HTERT RPE-1 (cell line): ENCODE measurements around the gene EPAS1.

Experiments
- in situ Hi-C: fragments of 300-500 bp; cut with MboI; formaldehyde crosslinking; loops from 4 replicates; pipeline ENCODE4 v1.14.3; 2020; ENCODE audit warnings: low sequenced_read_pairs

The EPAS1 gene

GRCh38 chr2:46361920-46362666, 64.9 kb downstream of the EPAS1 start:
- in situ Hi-C loops = no loop called here

GRCh38 chr2:46362667-46363012, 65.4 kb downstream of the EPAS1 start:
- in situ Hi-C loops = no loop called here

- in situ Hi-C loops = no loop called here
Observed at GRCh38 chr2:46363535-46364170, 66.4 kb downstream of the EPAS1 start.

DNA sequence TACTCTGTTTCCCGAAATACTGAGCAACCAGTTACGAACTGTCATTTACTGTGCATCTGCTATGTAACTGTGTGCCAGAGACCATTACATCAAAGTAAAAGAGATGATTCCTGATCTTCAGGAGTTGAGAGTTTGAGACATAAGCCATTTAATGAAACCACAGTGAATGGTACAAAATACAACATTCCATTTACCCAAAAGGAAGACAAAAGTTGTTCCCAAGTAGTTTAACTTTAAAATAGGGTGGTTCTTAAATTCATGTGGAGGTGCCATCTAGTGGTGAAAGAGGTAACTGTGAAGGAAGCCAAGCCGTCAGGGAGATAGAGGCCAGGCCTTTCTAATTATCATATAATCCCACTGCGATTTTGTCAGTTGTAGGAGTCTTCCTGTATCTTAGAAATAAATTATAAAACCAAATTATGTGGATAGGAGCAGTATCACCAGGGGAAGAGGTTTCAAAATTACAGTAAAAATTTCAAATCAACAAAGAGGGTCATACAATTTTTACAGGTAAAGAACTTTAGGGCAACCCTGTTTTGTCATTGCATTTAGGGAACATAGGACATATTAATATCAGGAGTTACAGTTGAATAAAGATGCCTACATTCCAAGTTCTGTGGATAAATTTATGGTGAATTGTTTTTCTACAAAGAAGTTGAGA, 67.7 kb downstream of the EPAS1 start:
- in situ Hi-C loops = no loop called here

- in situ Hi-C loops = no loop called here
Observed at GRCh38 chr2:46365913-46366667, 68.9 kb downstream of the EPAS1 start.

DNA sequence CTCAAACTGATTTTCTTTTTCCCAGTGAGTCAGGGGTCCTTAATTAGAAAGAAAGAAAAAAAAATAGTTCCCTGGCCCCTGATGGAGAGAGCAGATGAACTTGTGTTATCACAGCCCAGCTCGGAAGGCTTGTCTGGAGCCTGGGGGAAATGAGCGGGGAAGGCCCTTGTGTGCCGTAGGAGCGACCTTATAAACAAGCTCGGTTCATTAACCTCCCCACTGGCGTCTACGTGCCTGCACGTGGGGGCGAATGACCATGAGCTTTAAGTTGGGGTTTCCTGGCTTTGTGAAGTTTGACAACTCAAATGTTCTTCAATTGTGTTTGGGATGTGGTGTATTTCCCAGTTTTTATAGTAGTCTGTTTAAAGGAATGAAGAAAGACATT, 69.5 kb downstream of the EPAS1 start:
- in situ Hi-C loops = no loop called here

GRCh38 chr2:46367286-46367685, 70.1 kb downstream of the EPAS1 start:
- in situ Hi-C loops = no loop called here

- in situ Hi-C loops = no loop called here
Observed at GRCh38 chr2:46368401-46368800, 71.2 kb downstream of the EPAS1 start.

DNA sequence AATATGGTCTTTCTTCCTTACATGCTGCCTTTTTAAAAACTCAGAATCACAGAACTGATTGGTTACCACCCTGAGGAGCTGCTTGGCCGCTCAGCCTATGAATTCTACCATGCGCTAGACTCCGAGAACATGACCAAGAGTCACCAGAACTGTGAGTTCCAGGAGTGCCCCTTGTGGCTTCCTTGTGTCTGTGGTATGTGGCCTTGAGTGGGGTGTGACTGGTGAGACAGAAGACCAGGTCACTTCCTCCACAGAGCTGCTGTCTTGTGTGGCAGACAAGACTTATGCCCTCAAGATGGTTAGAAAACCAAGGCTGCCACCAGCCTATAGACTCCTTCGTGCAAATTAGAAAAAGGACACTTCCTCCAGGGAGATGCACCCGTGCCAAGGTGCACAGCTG, 72.6 kb downstream of the EPAS1 start:
- in situ Hi-C loops = no loop called here

DNA sequence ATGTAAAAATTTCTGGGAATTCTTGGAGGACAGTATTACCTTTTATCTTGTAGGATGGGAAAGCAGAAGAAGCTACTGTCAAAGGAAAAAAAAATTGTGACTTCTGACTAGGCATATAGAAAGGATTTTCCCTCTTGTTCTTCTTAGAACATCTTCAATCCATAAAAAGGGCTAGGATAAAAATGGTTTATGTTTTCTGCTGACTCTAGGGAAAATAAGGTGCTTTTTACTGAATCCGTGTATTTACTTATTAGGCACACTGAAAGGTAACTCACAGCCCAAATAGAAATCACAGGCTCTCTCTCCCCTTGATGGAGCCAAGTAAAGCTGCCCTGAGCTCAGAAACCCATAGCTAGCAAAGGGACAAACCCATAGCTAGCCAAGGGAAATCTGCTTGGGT, 74.6 kb downstream of the EPAS1 start:
- in situ Hi-C loops = no loop called here

DNA sequence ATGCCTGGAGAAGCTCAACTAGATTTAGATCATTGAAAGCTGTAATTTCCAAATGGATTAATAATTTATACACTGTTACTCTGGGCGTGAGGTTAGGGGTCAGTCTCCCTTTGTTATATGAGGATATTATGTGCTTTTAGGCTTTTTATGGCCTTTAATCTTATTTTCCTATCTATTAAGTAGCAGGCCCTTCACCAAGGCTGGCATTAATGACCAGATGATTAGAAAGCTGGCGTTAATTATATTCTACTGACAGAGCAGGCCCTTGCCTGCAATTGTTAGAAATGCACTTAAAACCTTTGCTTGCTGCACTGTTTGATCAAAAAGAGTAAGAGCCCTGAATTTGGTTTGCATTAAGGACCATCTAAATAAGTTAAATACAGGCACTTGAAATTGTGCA, 75.3 kb downstream of the EPAS1 start:
- in situ Hi-C loops = no loop called here

DNA sequence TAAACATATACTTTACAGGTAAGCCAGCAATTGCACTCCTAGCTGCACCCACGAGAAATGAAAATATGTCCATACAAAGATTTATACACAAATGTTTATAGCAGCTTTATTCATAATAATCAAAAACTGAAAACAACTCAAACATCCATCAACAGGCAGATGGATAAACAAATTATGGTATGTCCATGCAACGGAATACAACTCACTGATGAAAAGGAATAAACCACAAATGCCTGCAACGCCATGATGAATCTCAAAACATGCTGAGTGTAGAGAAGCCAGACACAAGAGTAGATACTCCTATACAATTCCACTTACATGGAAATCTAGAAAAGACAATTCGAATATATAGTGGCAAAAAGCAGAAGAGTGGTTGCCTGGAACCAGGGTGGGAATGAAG, 76.0 kb downstream of the EPAS1 start:
- in situ Hi-C loops = no loop called here

DNA sequence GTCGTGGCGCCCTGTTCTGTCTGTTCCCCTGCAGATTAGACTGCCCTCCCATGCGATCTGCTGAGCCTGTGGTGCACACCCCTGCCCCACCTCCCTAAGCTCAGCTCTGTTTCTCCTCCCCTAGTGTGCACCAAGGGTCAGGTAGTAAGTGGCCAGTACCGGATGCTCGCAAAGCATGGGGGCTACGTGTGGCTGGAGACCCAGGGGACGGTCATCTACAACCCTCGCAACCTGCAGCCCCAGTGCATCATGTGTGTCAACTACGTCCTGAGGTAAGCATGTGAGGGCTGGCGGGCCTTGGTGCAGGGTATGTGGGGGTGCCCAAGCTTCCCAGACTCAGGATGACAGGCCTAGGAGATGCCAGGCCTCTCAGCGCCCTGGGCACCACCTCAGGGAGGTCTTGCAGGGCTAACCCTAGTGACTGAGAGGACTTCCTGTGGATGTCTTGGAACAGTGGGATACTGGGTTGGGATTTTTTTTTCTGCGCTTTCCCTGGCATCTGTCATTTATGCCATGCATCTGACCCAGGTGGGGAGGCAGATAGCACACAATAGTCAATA, 78.4 kb downstream of the EPAS1 start:
- in situ Hi-C loops = no loop called here

DNA sequence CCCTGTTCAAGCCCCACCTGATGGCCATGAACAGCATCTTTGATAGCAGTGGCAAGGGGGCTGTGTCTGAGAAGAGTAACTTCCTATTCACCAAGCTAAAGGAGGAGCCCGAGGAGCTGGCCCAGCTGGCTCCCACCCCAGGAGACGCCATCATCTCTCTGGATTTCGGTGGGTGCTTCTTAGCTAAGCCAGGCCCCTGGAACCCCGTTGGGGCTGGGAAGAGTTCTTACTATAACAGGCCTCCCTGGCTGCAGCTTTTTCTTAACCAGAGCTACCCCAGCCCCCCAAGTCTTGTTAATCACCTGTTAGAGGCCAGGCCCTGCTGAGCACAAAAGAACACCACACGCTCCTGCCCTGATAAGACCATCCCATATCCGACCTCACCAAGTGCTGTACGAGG, 79.4 kb downstream of the EPAS1 start:
- in situ Hi-C loops = no loop called here

DNA sequence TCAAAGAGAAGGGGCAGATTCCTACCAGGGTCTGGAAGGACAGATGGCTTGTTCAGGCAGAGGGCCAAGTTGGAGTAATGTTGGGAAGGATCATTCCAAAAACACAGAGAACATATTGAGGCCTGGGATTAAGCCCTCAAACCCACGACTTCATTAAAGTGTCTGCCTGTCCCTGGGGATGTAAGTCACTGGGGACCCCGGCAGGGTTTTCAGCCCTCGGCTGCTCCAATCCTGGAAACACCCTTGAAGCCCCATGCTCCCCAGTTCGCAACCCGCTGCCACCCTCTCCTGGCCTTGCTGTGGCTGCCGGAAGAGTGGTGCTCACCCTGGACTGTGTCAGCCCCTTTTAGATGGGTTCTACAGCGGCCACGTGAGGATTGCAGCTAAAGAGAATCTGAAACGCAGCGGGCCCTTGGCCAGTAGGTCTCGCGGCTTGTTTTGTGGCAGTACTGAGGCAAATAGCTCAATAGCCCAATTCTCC, 79.9 kb downstream of the EPAS1 start:
- in situ Hi-C loops = no loop called here

GRCh38 chr2:46377666-46378560, 80.7 kb downstream of the EPAS1 start:
- in situ Hi-C loops = no loop called here

GRCh38 chr2:46378616-46379015, 81.4 kb downstream of the EPAS1 start:
- in situ Hi-C loops = no loop called here

- in situ Hi-C loops = no loop called here
Observed at GRCh38 chr2:46379213-46380037, 82.2 kb downstream of the EPAS1 start.
